ENCODE data around the gene NOL9.

GRCh38 chr1:6570987-6571386 lies 16.7 kb upstream of the NOL9 start:
- no peak for TF ChIP-seq CTCF (IDR thresholded peaks at IDR 0.05)
- TF ChIP-seq POLR2A (IDR thresholded peaks at IDR 0.05) = no peak
